WTC11 (cell line): ENCODE data around the gene ARPC1A. TPM values are rescaled to one million over a fixed set of nuclear protein-coding genes. Genes with fewer than 3 reads are reported as not detected.

Experiments
- ATAC-seq: fragments of 200-7000 bp; cut with Tn5 transposase; 2 replicates; pipeline ENCODE4 v1.10.0; 2021; ENCODE audit warnings: mild to moderate bottlenecking, moderate library complexity
- CTCF ChIA-PET: fragments of 300-600 bp; sonication (Branson Sonifier 250); formaldehyde crosslinking; loops from one replicate; lab custom pipeline; 2021; ENCODE audit warnings: antibody characterized with exemption; lab: Charles Lee
- POLR2A ChIA-PET: fragments of 350-600 bp; sonication (Branson Sonifier 250); formaldehyde crosslinking; loops from one replicate; lab custom pipeline; 2021; ENCODE audit warnings: antibody characterized with exemption; lab: Charles Lee
- DNase-seq: peaks from one replicate; pipeline ENCODE4 v3.0.0; 2021; ENCODE audit warnings: low spot score
- H3K27ac Mint-ChIP-seq: 2 replicates; pipeline ENCODE4 v1.8.0; 2021; ENCODE audit warnings: mixed read lengths
- H3K27me3 Mint-ChIP-seq: 2 replicates; pipeline ENCODE4 v1.8.0; 2021; ENCODE audit warnings: low read depth, mild to moderate bottlenecking, moderate library complexity, mixed read lengths
- H3K36me3 Mint-ChIP-seq: 2 replicates; pipeline ENCODE4 v1.8.0; 2021; ENCODE audit warnings: mixed read lengths
- H3K4me1 Mint-ChIP-seq: 2 replicates; pipeline ENCODE4 v1.8.0; 2022; ENCODE audit warnings: mixed read lengths
- H3K4me3 Mint-ChIP-seq: 2 replicates; pipeline ENCODE4 v1.8.0; 2021; ENCODE audit warnings: mild to moderate bottlenecking, moderate library complexity, mixed read lengths
- H3K9me3 Mint-ChIP-seq: 2 replicates; pipeline ENCODE4 v1.8.0; 2021; ENCODE audit warnings: mixed read lengths
- ATF1 ChIP-seq: sonication (generic); formaldehyde crosslinking; IDR thresholded peaks from 2 replicates; pipeline ENCODE4 v1.8.1; 2023; ENCODE audit warnings: mild to moderate bottlenecking, moderate library complexity, missing genetic modification reagents
- CBFB ChIP-seq: sonication (generic); formaldehyde crosslinking; IDR thresholded peaks from 2 replicates; pipeline ENCODE4 v1.8.1; 2022; ENCODE audit warnings: mild to moderate bottlenecking, low read depth, missing genetic modification reagents
- CREM ChIP-seq: sonication (generic); formaldehyde crosslinking; IDR thresholded peaks from 2 replicates; pipeline ENCODE4 v1.8.1; 2022; ENCODE audit warnings: mild to moderate bottlenecking, missing genetic modification reagents, moderate library complexity
- CTCF ChIP-seq: fragments of 200-600 bp; IDR thresholded peaks from 2 replicates; pipeline ENCODE4 v1.8.0; 2022; ENCODE audit warnings: antibody characterized with exemption
- GABPB1 ChIP-seq: sonication (generic); formaldehyde crosslinking; IDR thresholded peaks from 2 replicates; pipeline ENCODE4 v1.8.1; 2023; ENCODE audit warnings: mild to moderate bottlenecking, missing genetic modification reagents
- GRHL2 ChIP-seq: fragments of 250-450 bp; sonication (Bioruptor Pico); IDR thresholded peaks from 2 replicates; pipeline ENCODE4 v1.8.0; 2022; ENCODE audit warnings: mild to moderate bottlenecking, moderate library complexity; ENCODE audit not compliant: insufficient replicate concordance, severe bottlenecking
- GTF2I ChIP-seq: fragments of 250-450 bp; sonication (Bioruptor Pico); conservative IDR thresholded peaks from 2 replicates; pipeline ENCODE4 v1.4.0; 2021; ENCODE audit warnings: mild to moderate bottlenecking
- JUN ChIP-seq: sonication (generic); formaldehyde crosslinking; IDR thresholded peaks from 2 replicates; pipeline ENCODE4 v1.8.0; 2023; ENCODE audit warnings: mild to moderate bottlenecking, missing genetic modification reagents
- NFYB ChIP-seq: sonication (generic); formaldehyde crosslinking; conservative IDR thresholded peaks from 2 replicates; pipeline ENCODE4 v1.8.0; 2022; ENCODE audit warnings: low read depth, missing genetic modification reagents
- NR1H2 ChIP-seq: sonication (generic); formaldehyde crosslinking; IDR thresholded peaks from 2 replicates; pipeline ENCODE4 v1.9.0; 2021; ENCODE audit warnings: mild to moderate bottlenecking, moderate library complexity, missing genetic modification reagents
- NR2C2 ChIP-seq: sonication (generic); formaldehyde crosslinking; IDR thresholded peaks from 2 replicates; pipeline ENCODE4 v1.8.0; 2022; ENCODE audit warnings: mild to moderate bottlenecking, missing genetic modification reagents
- PRRX2 ChIP-seq: fragments of 250-450 bp; sonication (Bioruptor Pico); IDR thresholded peaks from 2 replicates; pipeline ENCODE4 v1.8.0; 2021; ENCODE audit warnings: mild to moderate bottlenecking
- SMAD3 ChIP-seq: sonication (generic); formaldehyde crosslinking; IDR thresholded peaks from 2 replicates; pipeline ENCODE4 v1.8.0; 2022; ENCODE audit warnings: missing genetic modification reagents, mild to moderate bottlenecking, borderline replicate concordance
- SMAD4 ChIP-seq: sonication (generic); formaldehyde crosslinking; IDR thresholded peaks from 2 replicates; pipeline ENCODE4 v1.8.0; 2022; ENCODE audit warnings: mild to moderate bottlenecking, missing genetic modification reagents
- SOX15 ChIP-seq: fragments of 250-450 bp; sonication (Bioruptor Pico); IDR thresholded peaks from 2 replicates; pipeline ENCODE4 v1.9.0; 2021; ENCODE audit warnings: mild to moderate bottlenecking
- TCF7 ChIP-seq: sonication (generic); formaldehyde crosslinking; IDR thresholded peaks from 2 replicates; pipeline ENCODE4 v1.8.0; 2022; ENCODE audit warnings: mild to moderate bottlenecking, low read depth, missing genetic modification reagents, moderate library complexity
- TEAD1 ChIP-seq: sonication (generic); formaldehyde crosslinking; IDR thresholded peaks from 2 replicates; pipeline ENCODE4 v1.8.0; 2022; ENCODE audit warnings: mild to moderate bottlenecking, missing genetic modification reagents
- TEAD4 ChIP-seq: sonication (generic); formaldehyde crosslinking; IDR thresholded peaks from 2 replicates; pipeline ENCODE4 v1.8.0; 2022; ENCODE audit warnings: mild to moderate bottlenecking, missing genetic modification reagents
- TP53 ChIP-seq: sonication (generic); formaldehyde crosslinking; IDR thresholded peaks from 2 replicates; pipeline ENCODE4 v1.8.1; 2023; ENCODE audit warnings: mild to moderate bottlenecking, missing genetic modification reagents
- ZBTB21 ChIP-seq: sonication (generic); formaldehyde crosslinking; IDR thresholded peaks from 2 replicates; pipeline ENCODE4 v1.8.1; 2023; ENCODE audit warnings: mild to moderate bottlenecking, missing genetic modification reagents, borderline replicate concordance
- ZNF138 ChIP-seq: sonication (generic); formaldehyde crosslinking; conservative IDR thresholded peaks from 2 replicates; pipeline ENCODE4 v1.8.1; 2022; ENCODE audit warnings: mild to moderate bottlenecking, moderate library complexity, missing genetic modification reagents
- ZNF317 ChIP-seq: sonication (generic); formaldehyde crosslinking; IDR thresholded peaks from 2 replicates; pipeline ENCODE4 v1.8.1; 2023; ENCODE audit warnings: low read depth, mild to moderate bottlenecking, moderate library complexity, missing genetic modification reagents, borderline replicate concordance
- total RNA-seq: library from RNA; stranded (reverse); gene quantifications from 3 replicates; pipeline ENCODE4 v1.2.3, GENCODE V29; 2021
- TF ChIP-seq, protein P1 (sequence below): fragments of 250-450 bp; sonication (Bioruptor Pico); conservative IDR thresholded peaks from 2 replicates; pipeline ENCODE4 v1.9.0; 2021; ENCODE audit warnings: mild to moderate bottlenecking
- TF ChIP-seq, protein P2 (sequence below): sonication (generic); formaldehyde crosslinking; IDR thresholded peaks from 2 replicates; pipeline ENCODE4 v1.8.1; 2022; ENCODE audit warnings: missing genetic modification reagents, borderline replicate concordance
- TF ChIP-seq, protein P3 (sequence below): sonication (generic); formaldehyde crosslinking; IDR thresholded peaks from 2 replicates; pipeline ENCODE4 v1.8.0; 2022; ENCODE audit warnings: mild to moderate bottlenecking, missing genetic modification reagents
- TF ChIP-seq, protein P4 (sequence below): sonication (generic); formaldehyde crosslinking; IDR thresholded peaks from 2 replicates; pipeline ENCODE4 v1.8.1; 2023; ENCODE audit warnings: mild to moderate bottlenecking, missing genetic modification reagents

ARPC1A gene
- total RNA-seq, 1 experiment from 2014 or later = 149 TPM

DNA sequence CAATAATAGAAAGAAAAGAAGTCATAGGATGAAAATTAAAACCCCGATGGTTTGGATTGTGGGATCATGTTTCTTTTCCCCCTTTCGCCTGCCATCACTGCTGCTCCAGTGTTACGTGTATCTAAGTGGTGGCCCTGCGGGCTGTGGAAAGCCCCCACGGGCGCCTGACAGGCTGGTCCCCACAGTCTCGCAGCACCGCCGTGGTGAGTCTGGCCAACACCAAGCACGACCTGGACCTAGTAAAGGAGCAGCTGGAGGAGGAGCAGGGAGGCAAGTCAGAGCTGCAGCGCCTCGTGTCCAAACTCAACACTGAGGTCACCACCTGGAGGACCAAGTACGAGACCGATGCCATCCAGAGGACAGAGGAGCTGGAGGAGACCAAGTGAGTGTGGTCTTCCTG lies 33.6 kb upstream of the ARPC1A start:
- no peak overlapping the region for H3K27ac Mint-ChIP-seq
- ChIA-PET POLR2A (no interaction called here), CTCF (no interaction called here)
- no peaks in the 10 kb centered on the region for H3K36me3 Mint-ChIP-seq
- no peak overlapping the region for H3K4me3 Mint-ChIP-seq
- H3K27me3 Mint-ChIP-seq = no peaks in the 10 kb centered on the region
- ATAC-seq (no peak), DNase-seq (no peak)
- peaks cover 6% of the 10 kb centered on the region; the same call in 1 of the 2 replicates for H3K4me1 Mint-ChIP-seq
- TF ChIP-seq NR2C2 (CRISPR knock-in tag) (no peak), GRHL2 (CRISPR knock-in tag) (no peak), PRRX2 (CRISPR knock-in tag) (no peak), NFYB (no peak), JUN (CRISPR knock-in tag) (no peak), TEAD4 (CRISPR knock-in tag) (no peak), ATF1 (CRISPR knock-in tag) (no peak), TCF7 (CRISPR knock-in tag) (no peak), ZNF317 (no peak), CREM (CRISPR knock-in tag) (no peak), GTF2I (no peak), SOX15 (CRISPR knock-in tag) (no peak), CTCF (no peak), SMAD3 (CRISPR knock-in tag) (no peak)
- TF ChIP-seq, protein P1, sequence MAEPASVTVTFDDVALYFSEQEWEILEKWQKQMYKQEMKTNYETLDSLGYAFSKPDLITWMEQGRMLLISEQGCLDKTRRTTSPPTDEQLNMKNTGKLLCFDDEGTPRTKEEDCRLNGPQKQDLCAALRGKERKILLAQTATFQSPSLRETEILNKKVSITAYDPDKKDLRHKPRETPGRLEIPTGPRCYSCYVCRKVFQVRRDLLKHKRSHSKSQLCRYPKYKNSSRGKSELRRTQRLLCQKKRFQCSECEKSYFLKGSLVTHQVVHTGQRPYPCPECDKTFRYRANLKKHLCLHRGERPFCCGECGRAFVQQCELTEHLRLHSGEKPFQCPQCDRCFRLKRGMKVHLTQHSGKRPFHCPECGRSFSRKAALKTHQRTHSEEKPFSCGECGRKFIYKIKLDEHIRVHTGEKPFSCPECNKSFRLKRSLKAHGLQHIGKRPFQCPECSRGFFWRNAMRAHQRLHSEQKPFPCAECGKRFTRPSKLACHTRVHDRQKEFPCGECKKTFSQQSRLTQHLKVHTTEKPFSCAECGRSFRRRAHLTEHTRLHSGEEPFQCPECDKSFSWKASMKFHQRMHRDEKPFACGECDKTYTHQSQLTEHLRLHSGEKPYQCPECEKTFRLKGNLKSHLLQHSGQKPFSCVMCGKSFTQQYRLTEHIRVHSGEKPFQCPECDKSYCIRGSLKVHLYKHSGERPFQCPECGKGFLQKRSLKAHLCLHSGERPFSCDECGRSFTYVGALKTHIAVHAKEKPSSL (CRISPR knock-in tag) = no peak
- TF ChIP-seq, protein P2, sequence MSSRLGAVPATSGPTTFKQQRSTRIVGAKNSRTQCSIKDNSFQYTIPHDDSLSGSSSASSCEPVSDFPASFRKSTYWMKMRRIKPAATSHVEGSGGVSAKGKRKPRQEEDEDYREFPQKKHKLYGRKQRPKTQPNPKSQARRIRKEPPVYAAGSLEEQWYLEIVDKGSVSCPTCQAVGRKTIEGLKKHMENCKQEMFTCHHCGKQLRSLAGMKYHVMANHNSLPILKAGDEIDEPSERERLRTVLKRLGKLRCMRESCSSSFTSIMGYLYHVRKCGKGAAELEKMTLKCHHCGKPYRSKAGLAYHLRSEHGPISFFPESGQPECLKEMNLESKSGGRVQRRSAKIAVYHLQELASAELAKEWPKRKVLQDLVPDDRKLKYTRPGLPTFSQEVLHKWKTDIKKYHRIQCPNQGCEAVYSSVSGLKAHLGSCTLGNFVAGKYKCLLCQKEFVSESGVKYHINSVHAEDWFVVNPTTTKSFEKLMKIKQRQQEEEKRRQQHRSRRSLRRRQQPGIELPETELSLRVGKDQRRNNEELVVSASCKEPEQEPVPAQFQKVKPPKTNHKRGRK (CRISPR knock-in tag) = no peak
- TF ChIP-seq, protein P3, sequence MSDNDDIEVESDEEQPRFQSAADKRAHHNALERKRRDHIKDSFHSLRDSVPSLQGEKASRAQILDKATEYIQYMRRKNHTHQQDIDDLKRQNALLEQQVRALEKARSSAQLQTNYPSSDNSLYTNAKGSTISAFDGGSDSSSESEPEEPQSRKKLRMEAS (CRISPR knock-in tag) = no peak
- H3K9me3 Mint-ChIP-seq = no peaks in the 10 kb centered on the region

DNA sequence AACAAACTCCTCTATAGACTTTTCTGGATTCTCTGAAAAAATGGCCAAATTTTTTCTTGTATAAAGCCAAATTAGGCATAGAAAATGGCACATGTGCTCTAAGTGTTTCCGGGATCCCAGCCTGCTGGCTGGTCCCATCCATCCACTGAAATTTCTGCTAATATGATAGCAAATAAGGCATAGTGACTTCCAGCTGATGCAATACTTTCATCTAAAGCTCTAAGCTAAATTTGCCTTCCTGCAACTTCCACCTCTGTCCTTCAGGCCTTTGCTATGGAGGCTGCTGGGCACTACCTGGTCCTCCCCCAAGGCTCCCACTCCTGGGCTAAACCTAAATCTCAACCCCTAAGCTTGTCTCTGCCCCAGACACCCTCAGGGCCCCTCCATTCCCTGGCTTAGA lies 32.5 kb upstream of the ARPC1A start:
- no peak for DNase-seq
- no peaks in the 10 kb centered on the region for H3K27me3 Mint-ChIP-seq
- no peak overlapping the region for H3K4me3 Mint-ChIP-seq
- POLR2A ChIA-PET = no interaction called here
- ATAC-seq = no peak
- no peaks in the 10 kb centered on the region for H3K36me3 Mint-ChIP-seq
- CTCF ChIA-PET = no interaction called here
- H3K27ac Mint-ChIP-seq = 0 out of 2 replicates have a peak overlapping the region, but pooled peaks have one; percentile 63
- no peak for TF ChIP-seq ZNF138 (CRISPR knock-in tag)
- peak; percentile 17; the same call in 1 of the 2 replicates for TF ChIP-seq GABPB1
- H3K4me1 Mint-ChIP-seq = peaks cover 6% of the 10 kb centered on the region; the same call in 1 of the 2 replicates
- no peaks in the 10 kb centered on the region for H3K9me3 Mint-ChIP-seq

DNA sequence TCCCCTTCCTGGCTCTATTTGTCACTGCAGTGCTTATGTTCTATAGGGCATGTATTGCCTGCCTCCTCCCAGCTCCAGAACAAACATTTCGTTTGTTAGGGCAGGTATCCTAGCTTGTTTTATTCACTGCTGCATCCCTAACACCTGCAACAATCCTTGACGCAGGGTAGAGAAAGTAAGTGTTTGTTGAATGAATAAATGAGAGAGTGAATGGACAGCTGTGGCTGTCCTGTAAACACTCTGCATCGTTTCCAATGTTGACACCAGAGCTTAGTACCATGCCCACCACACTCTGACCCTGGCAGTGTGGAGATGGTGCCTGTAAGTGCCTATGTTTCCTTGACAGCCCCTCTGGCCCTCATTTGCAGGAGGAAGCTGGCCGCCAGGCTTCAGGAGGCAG lies 32.0 kb upstream of the ARPC1A start:
- no peaks in the 10 kb centered on the region for H3K36me3 Mint-ChIP-seq
- no peak for ATAC-seq
- DNase-seq = no peak
- H3K4me1 Mint-ChIP-seq = peaks cover 6% of the 10 kb centered on the region; the same call in 1 of the 2 replicates
- POLR2A ChIA-PET = no interaction called here
- H3K4me3 Mint-ChIP-seq = no peak overlapping the region
- CTCF ChIA-PET = interaction anchor here (1.1 kb wide), 1 partner anchor 21 kb away, joined by 3 read pairs; no protein-coding TSS in a partner anchor
- no peaks in the 10 kb centered on the region for H3K9me3 Mint-ChIP-seq
- no peaks in the 10 kb centered on the region for H3K27me3 Mint-ChIP-seq
- H3K27ac Mint-ChIP-seq = no peak overlapping the region
- TF ChIP-seq NR1H2 = no peak
- TF ChIP-seq CBFB (CRISPR knock-in tag) = no peak
- no peak for TF ChIP-seq SMAD4
- TF ChIP-seq, protein P4, sequence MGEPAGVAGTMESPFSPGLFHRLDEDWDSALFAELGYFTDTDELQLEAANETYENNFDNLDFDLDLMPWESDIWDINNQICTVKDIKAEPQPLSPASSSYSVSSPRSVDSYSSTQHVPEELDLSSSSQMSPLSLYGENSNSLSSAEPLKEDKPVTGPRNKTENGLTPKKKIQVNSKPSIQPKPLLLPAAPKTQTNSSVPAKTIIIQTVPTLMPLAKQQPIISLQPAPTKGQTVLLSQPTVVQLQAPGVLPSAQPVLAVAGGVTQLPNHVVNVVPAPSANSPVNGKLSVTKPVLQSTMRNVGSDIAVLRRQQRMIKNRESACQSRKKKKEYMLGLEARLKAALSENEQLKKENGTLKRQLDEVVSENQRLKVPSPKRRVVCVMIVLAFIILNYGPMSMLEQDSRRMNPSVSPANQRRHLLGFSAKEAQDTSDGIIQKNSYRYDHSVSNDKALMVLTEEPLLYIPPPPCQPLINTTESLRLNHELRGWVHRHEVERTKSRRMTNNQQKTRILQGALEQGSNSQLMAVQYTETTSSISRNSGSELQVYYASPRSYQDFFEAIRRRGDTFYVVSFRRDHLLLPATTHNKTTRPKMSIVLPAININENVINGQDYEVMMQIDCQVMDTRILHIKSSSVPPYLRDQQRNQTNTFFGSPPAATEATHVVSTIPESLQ = no peak
- TF ChIP-seq, protein P3 (CRISPR knock-in tag) = no peak
- TF ChIP-seq SOX15 (CRISPR knock-in tag) = no peak
- no peak for TF ChIP-seq TEAD1 (CRISPR knock-in tag)
- no peak for TF ChIP-seq ZBTB21
- no peak for TF ChIP-seq SMAD3 (CRISPR knock-in tag)
- no peak for TF ChIP-seq TP53 (CRISPR knock-in tag)
